Ectodermal cell (in vitro differentiated cells): ENCODE measurements around the gene PLET1.

Experiments used
- H3K27ac ChIP-seq: 2 replicates; pipeline ENCODE4 v1.7.0; 2013; ENCODE audit warnings: mild to moderate bottlenecking, low read depth, low read length; ENCODE audit not compliant: insufficient read depth, poor library complexity, severe bottlenecking
- H3K27me3 ChIP-seq: 2 replicates; pipeline ENCODE4 v1.7.0; 2013; ENCODE audit warnings: mild to moderate bottlenecking, low read length; ENCODE audit not compliant: insufficient read depth, control insufficient read depth, poor library complexity, severe bottlenecking
- H3K36me3 ChIP-seq: one replicate; pipeline ENCODE4 v1.7.0; 2013; ENCODE audit warnings: low read length; ENCODE audit not compliant: control insufficient read depth, insufficient read depth
- H3K4me1 ChIP-seq: one replicate; pipeline ENCODE4 v1.7.0; 2013; ENCODE audit warnings: low read length; ENCODE audit not compliant: control insufficient read depth, insufficient read depth
- H3K4me3 ChIP-seq: 2 replicates; pipeline ENCODE4 v1.7.0; 2013; ENCODE audit warnings: low read depth, low read length, control low read depth; ENCODE audit not compliant: insufficient read depth
- H3K9me3 ChIP-seq: 2 replicates; pipeline ENCODE4 v1.7.0; 2013; ENCODE audit warnings: mild to moderate bottlenecking, low read length, moderate library complexity; ENCODE audit not compliant: control insufficient read depth
- WGBS, 2 experiments: methylation state at CpG; one replicate each; pipeline ENCODE4 v1.1.7; 2013; ENCODE audit warnings: missing lambda C conversion rate in 2 of 2; 5-methylcytosine and 5-hydroxymethylcytosine counted together

Gene PLET1

GRCh38 chr11:112270551-112271180 is 10.0 kb upstream of the PLET1 start:
- H3K27me3 ChIP-seq: no peaks in the 10 kb centered on the region

GRCh38 chr11:112269139-112269538 is 8.5 kb upstream of the PLET1 start:
- H3K27me3 ChIP-seq: no peaks in the 10 kb centered on the region
- no peak overlapping the region for H3K4me3 ChIP-seq
- no peak overlapping the region for H3K27ac ChIP-seq
- H3K4me1 ChIP-seq: no peaks in the 10 kb centered on the region
- H3K36me3 ChIP-seq: no peaks in the 10 kb centered on the region
- WGBS, 2 experiments: 74 to 76% methylated on average over 6 of the region's 6 CpGs
- no peaks in the 10 kb centered on the region for H3K9me3 ChIP-seq

More at GRCh38 chr11:112270551-112271180, 10.0 kb upstream of the PLET1 start:
- Histone ChIP-seq H3K4me1 (no peaks in the 10 kb centered on the region), H3K9me3 (no peaks in the 10 kb centered on the region), H3K36me3 (no peaks in the 10 kb centered on the region), H3K27ac (no peak overlapping the region), H3K4me3 (no peak overlapping the region)
- 78 to 79% methylated on average over 12 of the region's 12 CpGs for WGBS, 2 experiments

GRCh38 chr11:112268406-112268805 is 7.7 kb upstream of the PLET1 start:
- H3K4me3 ChIP-seq: no peak overlapping the region

GRCh38 chr11:112267188-112267591 is 6.5 kb upstream of the PLET1 start:
- Histone ChIP-seq H3K4me3 (no peak overlapping the region), H3K9me3 (no peaks in the 10 kb centered on the region), H3K27me3 (no peaks in the 10 kb centered on the region), H3K27ac (no peak overlapping the region), H3K36me3 (no peaks in the 10 kb centered on the region), H3K4me1 (no peaks in the 10 kb centered on the region)
- WGBS, 2 experiments: 85 to 87% methylated on average over 5 of the region's 5 CpGs

More at GRCh38 chr11:112268406-112268805, 7.7 kb upstream of the PLET1 start:
- Histone ChIP-seq H3K9me3 (no peaks in the 10 kb centered on the region), H3K36me3 (no peaks in the 10 kb centered on the region), H3K27me3 (no peaks in the 10 kb centered on the region), H3K27ac (no peak overlapping the region), H3K4me1 (no peaks in the 10 kb centered on the region)
- 75 to 95% methylated on average over 4 to 5 of the region's 5 CpGs for WGBS, 2 experiments

GRCh38 chr11:112266410-112266778 is 5.7 kb upstream of the PLET1 start:
- no peaks in the 10 kb centered on the region for H3K4me1 ChIP-seq
- H3K36me3 ChIP-seq: no peaks in the 10 kb centered on the region
- 95 to 96% methylated on average over 3 of the region's 3 CpGs for WGBS, 2 experiments
- H3K4me3 ChIP-seq: no peak overlapping the region
- no peak overlapping the region for H3K27ac ChIP-seq
- H3K27me3 ChIP-seq: no peaks in the 10 kb centered on the region
- H3K9me3 ChIP-seq: no peaks in the 10 kb centered on the region

- Histone ChIP-seq H3K4me1 (no peaks in the 10 kb centered on the region), H3K27me3 (no peaks in the 10 kb centered on the region), H3K36me3 (no peaks in the 10 kb centered on the region), H3K9me3 (no peaks in the 10 kb centered on the region), H3K27ac (no peak overlapping the region), H3K4me3 (no peak overlapping the region)
- WGBS, 2 experiments: 64% methylated on average over 11 of the region's 11 CpGs
Measured at GRCh38 chr11:112265659-112266409, 5.2 kb upstream of the PLET1 start.

GRCh38 chr11:112255067-112255720 is 5.5 kb downstream of the PLET1 start:
- H3K4me3 ChIP-seq: no peak overlapping the region
- H3K27ac ChIP-seq: no peak overlapping the region
- WGBS, 2 experiments: 90 to 93% methylated on average over 15 of the region's 15 CpGs
- no peaks in the 10 kb centered on the region for H3K36me3 ChIP-seq
- H3K4me1 ChIP-seq: no peaks in the 10 kb centered on the region
- H3K27me3 ChIP-seq: no peaks in the 10 kb centered on the region
- H3K9me3 ChIP-seq: no peaks in the 10 kb centered on the region

GRCh38 chr11:112253605-112254242 is 6.9 kb downstream of the PLET1 start:
- Histone ChIP-seq H3K36me3 (no peaks in the 10 kb centered on the region), H3K9me3 (no peaks in the 10 kb centered on the region), H3K27ac (no peak overlapping the region), H3K4me3 (no peak overlapping the region), H3K27me3 (no peaks in the 10 kb centered on the region), H3K4me1 (no peaks in the 10 kb centered on the region)
- WGBS, 2 experiments: 93 to 100% methylated on average over 3 of the region's 3 CpGs

GRCh38 chr11:112249871-112250610 is 10.6 kb downstream of the PLET1 start:
- WGBS, 2 experiments: 93 to 99% methylated on average over 6 to 8 of the region's 8 CpGs
- Histone ChIP-seq H3K4me3 (no peak overlapping the region), H3K27ac (no peak overlapping the region), H3K36me3 (no peaks in the 10 kb centered on the region), H3K9me3 (no peaks in the 10 kb centered on the region), H3K27me3 (no peaks in the 10 kb centered on the region), H3K4me1 (no peaks in the 10 kb centered on the region)
